IMR-90 (cell line): ENCODE results near the gene NMNAT3. TPM values are rescaled to one million over a fixed set of nuclear protein-coding genes. Genes with fewer than 3 reads are reported as not detected.

Source experiments
- ATAC-seq: fragments of 200-7000 bp; cut with Tn5 transposase; 2 replicates; pipeline ENCODE4 v1.9.1; 2020; ENCODE audit warnings: low read depth, mild to moderate bottlenecking, moderate library complexity
- BruUV-seq: library from RNA; stranded (reverse); fragments of 400-500 nt; replicated peaks from 2 replicates; lab custom pipeline; 2021; lab: Mats Ljungman, UMichigan
- CTCF ChIA-PET: fragments of 300-600 bp; formaldehyde crosslinking; extraction: SDS; loops from one replicate; lab custom pipeline; 2021; ENCODE audit warnings: antibody characterized with exemption; lab: Yijun Ruan, JAX
- POLR2A ChIA-PET: fragments of 300-600 bp; sonication (Branson Sonifier 250); formaldehyde crosslinking; loops from one replicate; lab custom pipeline; 2022; ENCODE audit warnings: antibody characterized with exemption; ENCODE audit not compliant: unreplicated experiment; lab: Charles Lee
- DNase-seq: peaks from one replicate; pipeline ENCODE4 v3.0.0; 2013
- H2AFZ ChIP-seq: replicated peaks from 2 replicates; pipeline ENCODE3; 2013; ENCODE audit warnings: low read length, mild to moderate bottlenecking; ENCODE audit not compliant: poor library complexity
- H2AK5ac ChIP-seq: 2 replicates; pipeline ENCODE4 v1.6.1; 2013; ENCODE audit warnings: low read depth, low read length, inconsistent platforms
- H2AK9ac ChIP-seq: replicated peaks from 2 replicates; pipeline ENCODE3; 2013; ENCODE audit warnings: mild to moderate bottlenecking, low read depth, low read length, moderate library complexity; ENCODE audit not compliant: poor library complexity
- H2BK120ac ChIP-seq: 2 replicates; pipeline ENCODE4 v1.6.1; 2013; ENCODE audit warnings: low read depth, low read length, inconsistent platforms
- H2BK15ac ChIP-seq: 3 replicates; pipeline ENCODE4 v1.6.1; 2013; ENCODE audit warnings: low read depth, low read length, inconsistent platforms
- H2BK20ac ChIP-seq: 2 replicates; pipeline ENCODE4 v1.6.1; 2013; ENCODE audit warnings: low read depth, mild to moderate bottlenecking, inconsistent platforms, low read length, moderate library complexity
- H2BK5ac ChIP-seq: 2 replicates; pipeline ENCODE4 v1.6.1; 2013; ENCODE audit warnings: mild to moderate bottlenecking, low read depth, low read length, inconsistent platforms; ENCODE audit not compliant: poor library complexity, severe bottlenecking
- H3K14ac ChIP-seq: replicated peaks from 2 replicates; pipeline ENCODE4 v1.6.1; 2013; ENCODE audit warnings: low read depth, low read length, inconsistent platforms
- H3K18ac ChIP-seq: 2 replicates; pipeline ENCODE4 v1.6.1; 2013; ENCODE audit warnings: low read depth, low read length, control low read depth
- H3K23ac ChIP-seq: 2 replicates; pipeline ENCODE4 v1.6.1; 2013; ENCODE audit warnings: low read depth, low read length, inconsistent platforms
- H3K27ac ChIP-seq: 2 replicates; pipeline ENCODE4 v1.5.1; 2013; ENCODE audit warnings: mild to moderate bottlenecking, control low read depth, low read length; ENCODE audit not compliant: insufficient read depth
- H3K27me3 ChIP-seq: 2 replicates; pipeline ENCODE4 v1.6.1; 2013; ENCODE audit warnings: low read length; ENCODE audit not compliant: control insufficient read depth, insufficient read depth
- H3K36me3 ChIP-seq: 2 replicates; pipeline ENCODE4 v1.6.1; 2013; ENCODE audit warnings: low read length, mixed read lengths; ENCODE audit not compliant: control insufficient read depth, insufficient read depth
- H3K4ac ChIP-seq: 2 replicates; pipeline ENCODE4 v1.6.1; 2013; ENCODE audit warnings: low read depth, low read length, inconsistent platforms
- H3K4me1 ChIP-seq: 2 replicates; pipeline ENCODE4 v1.6.1; 2013; ENCODE audit warnings: low read length, mixed read lengths; ENCODE audit not compliant: control insufficient read depth, insufficient read depth
- H3K4me2 ChIP-seq: 2 replicates; pipeline ENCODE4 v1.6.1; 2013; ENCODE audit warnings: low read depth, mild to moderate bottlenecking, control low read depth, low read length, moderate library complexity
- H3K4me3 ChIP-seq: 2 replicates; pipeline ENCODE4 v1.5.1; 2013; ENCODE audit warnings: low read depth, mild to moderate bottlenecking, control low read depth, low read length, moderate library complexity; ENCODE audit not compliant: insufficient read depth
- H3K56ac ChIP-seq: 2 replicates; pipeline ENCODE4 v1.6.1; 2013; ENCODE audit warnings: low read length, inconsistent platforms; ENCODE audit not compliant: insufficient read depth; ENCODE audit errors: extremely low read depth
- H3K79me1 ChIP-seq, 2 experiments: 2 replicates each; pipeline ENCODE4 v1.6.1; 2013; ENCODE audit warnings: low read length in 2 of 2, inconsistent platforms in 1 of 2, low read depth in 1 of 2
- H3K9ac ChIP-seq: 2 replicates; pipeline ENCODE4 v1.6.1; 2013; ENCODE audit warnings: low read depth, low read length, control low read depth
- H3K9me1 ChIP-seq: 2 replicates; pipeline ENCODE4 v1.6.1; 2013; ENCODE audit warnings: low read length, inconsistent platforms; ENCODE audit not compliant: insufficient read depth
- H3K9me3 ChIP-seq: 2 replicates; pipeline ENCODE4 v1.6.1; 2013; ENCODE audit warnings: low read length; ENCODE audit not compliant: control insufficient read depth, insufficient read depth
- H4K20me1 ChIP-seq: 2 replicates; pipeline ENCODE4 v1.6.1; 2013; ENCODE audit warnings: low read length, inconsistent platforms; ENCODE audit not compliant: insufficient read depth
- H4K5ac ChIP-seq: 2 replicates; pipeline ENCODE4 v1.6.1; 2013; ENCODE audit warnings: mild to moderate bottlenecking, low read depth, low read length, control low read depth
- H4K8ac ChIP-seq, 2 experiments: 2 replicates each; pipeline ENCODE4 v1.6.1; 2013; ENCODE audit warnings: low read depth in 2 of 2, low read length in 2 of 2, control low read depth in 1 of 2, inconsistent platforms in 1 of 2
- H4K91ac ChIP-seq: 2 replicates; pipeline ENCODE4 v1.6.1; 2013; ENCODE audit warnings: low read depth, low read length, inconsistent platforms; ENCODE audit not compliant: insufficient read depth
- BHLHE40 ChIP-seq: fragments of 150-350 bp; IDR thresholded peaks from 2 replicates; pipeline ENCODE4 v1.6.1; 2016; ENCODE audit warnings: mild to moderate bottlenecking, low read depth, low read length
- CEBPB ChIP-seq: IDR thresholded peaks from 2 replicates; pipeline ENCODE4 v1.6.1; 2012; ENCODE audit warnings: low read depth, low read length, improper control_type of control experiment
- CHD1 ChIP-seq: IDR thresholded peaks from 2 replicates; pipeline ENCODE4 v1.6.1; 2012; ENCODE audit warnings: low read depth, low read length, improper control_type of control experiment
- FOS ChIP-seq: fragments of 150-350 bp; IDR thresholded peaks from 2 replicates; pipeline ENCODE4 v1.6.1; 2016; ENCODE audit warnings: low read depth, low read length
- MAFK ChIP-seq: IDR thresholded peaks from 2 replicates; pipeline ENCODE4 v1.6.1; 2012; ENCODE audit warnings: low read depth, low read length, improper control_type of control experiment
- MAZ ChIP-seq: IDR thresholded peaks from 2 replicates; pipeline ENCODE4 v1.6.1; 2012; ENCODE audit warnings: low read depth, mild to moderate bottlenecking, low read length, improper control_type of control experiment, moderate library complexity, borderline replicate concordance
- MXI1 ChIP-seq: IDR thresholded peaks from 2 replicates; pipeline ENCODE4 v1.6.1; 2012; ENCODE audit warnings: low read depth, mild to moderate bottlenecking, low read length, moderate library complexity, borderline replicate concordance
- NFE2L2 ChIP-seq: fragments of 150-350 bp; IDR thresholded peaks from 2 replicates; pipeline ENCODE4 v1.6.1; 2016; ENCODE audit warnings: low read depth, mild to moderate bottlenecking, low read length
- POLR2A ChIP-seq: IDR thresholded peaks from 2 replicates; pipeline ENCODE4 v1.6.1; 2012; ENCODE audit warnings: mild to moderate bottlenecking, low read depth, low read length
- RAD21 ChIP-seq: IDR thresholded peaks from 2 replicates; pipeline ENCODE4 v1.6.1; 2012; ENCODE audit warnings: low read length, improper control_type of control experiment
- RCOR1 ChIP-seq: IDR thresholded peaks from 2 replicates; pipeline ENCODE4 v1.6.1; 2012; ENCODE audit warnings: mild to moderate bottlenecking, low read length, improper control_type of control experiment; ENCODE audit not compliant: insufficient replicate concordance
- RFX5 ChIP-seq: IDR thresholded peaks from 2 replicates; pipeline ENCODE4 v1.8.0; 2012; ENCODE audit warnings: low read depth, mild to moderate bottlenecking, low read length, moderate library complexity
- SMC3 ChIP-seq: fragments of 150-350 bp; IDR thresholded peaks from 2 replicates; pipeline ENCODE4 v1.6.1; 2016; ENCODE audit warnings: low read depth, mild to moderate bottlenecking, antibody characterized with exemption, low read length, moderate library complexity
- WGBS, 2 experiments: methylation state at CpG; one replicate each; pipeline versions ENCODE4 v1.1.5 to v1.1.7; 2013; ENCODE audit warnings: missing lambda C conversion rate in 2 of 2; ENCODE audit not compliant: insufficient read length in 1 of 2; ENCODE audit errors: extremely low coverage in 2 of 2; 5-methylcytosine and 5-hydroxymethylcytosine counted together
- dilution Hi-C: fragments of 300-500 bp; cut with HindIII; formaldehyde crosslinking; loops from one replicate; pipeline ENCODE4 v1.14.3; 2018; ENCODE audit warnings: low sequenced_read_pairs; ENCODE audit not compliant: unreplicated experiment
- in situ Hi-C: fragments of 300-500 bp; cut with MboI; formaldehyde crosslinking; loops from 3 replicates; pipeline ENCODE4 v1.14.3; 2019; ENCODE audit warnings: low sequenced_read_pairs, inconsistent platforms, mixed read lengths
- intact Hi-C: fragments of 100-400 bp; cut with micrococcal nuclease; formaldehyde crosslinking; loops from 2 replicates; pipeline ENCODE4 v1.10.0; 2022
- polyA plus RNA-seq, 3 experiments: library from polyadenylated mRNA; depleted of rRNA; stranded (reverse); fragments of >200 nt; gene quantifications; 2 replicates each; pipeline ENCODE4 v1.2.3, GENCODE V29; 2012; ENCODE audit warnings: low replicate concordance in 1 of 3
- total RNA-seq: library from RNA; depleted of rRNA; stranded (reverse); fragments of >200 nt; gene quantifications from 2 replicates; pipeline ENCODE4 v1.2.3, GENCODE V29; 2012
- TF ChIP-seq, protein P1 (sequence below): conservative IDR thresholded peaks from 2 replicates; pipeline ENCODE4 v1.5.1; 2012; ENCODE audit warnings: mild to moderate bottlenecking, low read depth, low read length, improper control_type of control experiment
- TF ChIP-seq, protein P2 (sequence below): fragments of 150-350 bp; IDR thresholded peaks from 2 replicates; pipeline ENCODE4 v1.6.1; 2017; ENCODE audit warnings: mild to moderate bottlenecking, antibody characterized with exemption, low read length, low read depth
- TF ChIP-seq, protein P3 (sequence below): fragments of 150-350 bp; IDR thresholded peaks from 2 replicates; pipeline ENCODE4 v1.6.1; 2016; ENCODE audit warnings: low read depth, mild to moderate bottlenecking, low read length, moderate library complexity, borderline replicate concordance

Gene NMNAT3
- total and polyA plus RNA-seq, 2 of the 4 experiments (the other 2 are of a cell fraction), result 0.12 to 0.36 TPM

DNA sequence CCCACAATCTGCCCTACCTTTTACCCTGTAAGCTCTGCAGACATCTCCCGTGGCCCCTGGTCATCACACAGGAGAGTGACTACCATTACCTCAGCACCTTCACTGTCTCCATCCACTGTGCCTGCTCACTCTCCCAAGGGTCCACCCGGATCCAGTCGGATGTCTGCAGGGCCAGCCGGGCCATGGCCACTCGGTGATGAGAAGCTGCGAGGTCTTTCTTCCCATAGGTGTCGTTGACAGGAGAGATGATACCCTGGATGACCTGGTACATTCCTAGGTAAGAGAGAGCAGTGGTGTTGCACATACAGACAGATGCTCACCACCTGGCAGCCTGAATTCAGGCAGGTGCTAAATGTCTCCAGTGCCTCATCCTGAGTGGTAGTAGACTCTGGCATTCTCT lies 99.0 kb downstream of the NMNAT3 start:
- H3K4ac ChIP-seq, result no peak overlapping the region
- no TSS peak for BruUV-seq
- H2AK9ac ChIP-seq, result no peak overlapping the region
- H2BK5ac ChIP-seq, result no peak overlapping the region
- H4K91ac ChIP-seq, result no peak overlapping the region
- no peaks in the 10 kb centered on the region for H3K36me3 ChIP-seq
- no peaks in the 10 kb centered on the region for H3K79me1 ChIP-seq
- in situ Hi-C loops, result no loop called here
- H3K9ac ChIP-seq, result no peak overlapping the region
- H4K5ac ChIP-seq, result no peak overlapping the region
- no peak for ATAC-seq
- no peaks in the 10 kb centered on the region for H3K4me1 ChIP-seq
- no peaks in the 10 kb centered on the region for H3K9me1 ChIP-seq
- H2BK15ac ChIP-seq, result no peak overlapping the region
- 50% methylated on average over 1 of the region's 7 CpGs; no CpG with 5 or more reads in 1 of the 2 experiments for WGBS, 2 experiments
- ChIA-PET POLR2A (no interaction called here), CTCF (no interaction called here)
- dilution Hi-C loops, result no loop called here
- H3K9me3 ChIP-seq, result no peaks in the 10 kb centered on the region
- no peak overlapping the region for H2AFZ ChIP-seq
- intact Hi-C loops, result no loop called here
- H3K18ac ChIP-seq, result no peak overlapping the region
- H3K56ac ChIP-seq, result no peak overlapping the region
- H4K20me1 ChIP-seq, result no peaks in the 10 kb centered on the region
- TF ChIP-seq POLR2A, result no peak
- TF ChIP-seq CHD1, result no peak
- no peak for TF ChIP-seq SMC3
- no peak for TF ChIP-seq NFE2L2
- TF ChIP-seq FOS, result no peak
- TF ChIP-seq, protein P1, sequence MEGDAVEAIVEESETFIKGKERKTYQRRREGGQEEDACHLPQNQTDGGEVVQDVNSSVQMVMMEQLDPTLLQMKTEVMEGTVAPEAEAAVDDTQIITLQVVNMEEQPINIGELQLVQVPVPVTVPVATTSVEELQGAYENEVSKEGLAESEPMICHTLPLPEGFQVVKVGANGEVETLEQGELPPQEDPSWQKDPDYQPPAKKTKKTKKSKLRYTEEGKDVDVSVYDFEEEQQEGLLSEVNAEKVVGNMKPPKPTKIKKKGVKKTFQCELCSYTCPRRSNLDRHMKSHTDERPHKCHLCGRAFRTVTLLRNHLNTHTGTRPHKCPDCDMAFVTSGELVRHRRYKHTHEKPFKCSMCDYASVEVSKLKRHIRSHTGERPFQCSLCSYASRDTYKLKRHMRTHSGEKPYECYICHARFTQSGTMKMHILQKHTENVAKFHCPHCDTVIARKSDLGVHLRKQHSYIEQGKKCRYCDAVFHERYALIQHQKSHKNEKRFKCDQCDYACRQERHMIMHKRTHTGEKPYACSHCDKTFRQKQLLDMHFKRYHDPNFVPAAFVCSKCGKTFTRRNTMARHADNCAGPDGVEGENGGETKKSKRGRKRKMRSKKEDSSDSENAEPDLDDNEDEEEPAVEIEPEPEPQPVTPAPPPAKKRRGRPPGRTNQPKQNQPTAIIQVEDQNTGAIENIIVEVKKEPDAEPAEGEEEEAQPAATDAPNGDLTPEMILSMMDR, result no peak
- TF ChIP-seq, protein P2, sequence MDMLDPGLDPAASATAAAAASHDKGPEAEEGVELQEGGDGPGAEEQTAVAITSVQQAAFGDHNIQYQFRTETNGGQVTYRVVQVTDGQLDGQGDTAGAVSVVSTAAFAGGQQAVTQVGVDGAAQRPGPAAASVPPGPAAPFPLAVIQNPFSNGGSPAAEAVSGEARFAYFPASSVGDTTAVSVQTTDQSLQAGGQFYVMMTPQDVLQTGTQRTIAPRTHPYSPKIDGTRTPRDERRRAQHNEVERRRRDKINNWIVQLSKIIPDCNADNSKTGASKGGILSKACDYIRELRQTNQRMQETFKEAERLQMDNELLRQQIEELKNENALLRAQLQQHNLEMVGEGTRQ, result no peak
- TF ChIP-seq MXI1, result no peak
- no peak for TF ChIP-seq RAD21
- no peak for TF ChIP-seq CEBPB
- TF ChIP-seq, protein P3, sequence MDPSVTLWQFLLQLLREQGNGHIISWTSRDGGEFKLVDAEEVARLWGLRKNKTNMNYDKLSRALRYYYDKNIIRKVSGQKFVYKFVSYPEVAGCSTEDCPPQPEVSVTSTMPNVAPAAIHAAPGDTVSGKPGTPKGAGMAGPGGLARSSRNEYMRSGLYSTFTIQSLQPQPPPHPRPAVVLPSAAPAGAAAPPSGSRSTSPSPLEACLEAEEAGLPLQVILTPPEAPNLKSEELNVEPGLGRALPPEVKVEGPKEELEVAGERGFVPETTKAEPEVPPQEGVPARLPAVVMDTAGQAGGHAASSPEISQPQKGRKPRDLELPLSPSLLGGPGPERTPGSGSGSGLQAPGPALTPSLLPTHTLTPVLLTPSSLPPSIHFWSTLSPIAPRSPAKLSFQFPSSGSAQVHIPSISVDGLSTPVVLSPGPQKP, result no peak
- TF ChIP-seq BHLHE40, result no peak
- TF ChIP-seq RFX5, result no peak
- no peak for TF ChIP-seq RCOR1
- TF ChIP-seq MAFK, result no peak
- no peak for TF ChIP-seq MAZ
- H3K14ac ChIP-seq, result no peak overlapping the region
- H3K4me2 ChIP-seq, result no peak overlapping the region
- no peaks in the 10 kb centered on the region for H3K27me3 ChIP-seq
- H2BK120ac ChIP-seq, result no peak overlapping the region
- H3K27ac ChIP-seq, result no peak overlapping the region
- no peak for DNase-seq
- H3K23ac ChIP-seq, result no peak overlapping the region
- no peak overlapping the region for H4K8ac ChIP-seq
- no peak overlapping the region for H2AK5ac ChIP-seq
- H3K4me3 ChIP-seq, result no peak overlapping the region
- no peak overlapping the region for H2BK20ac ChIP-seq
